Gastroesophageal sphincter (tissue), 3 donors: ENCODE results near the gene COMMD6.

Experiments
- CTCF ChIP-seq, 4 experiments: fragments of 200-600 bp in 2 of 4; fragments of 450-650 bp in 2 of 4; sonication (generic) in 1 of 4; IDR thresholded peaks; one replicate each; pipeline ENCODE4 v1.5.1; 2017 to 2019; ENCODE audit warnings: antibody characterized with exemption in 4 of 4, mild to moderate bottlenecking in 2 of 4, moderate library complexity in 2 of 4
- POLR2A ChIP-seq, 2 donors: fragments of 450-650 bp; IDR thresholded peaks; one replicate each; pipeline ENCODE4 v1.6.1; 2017; ENCODE audit warnings: antibody characterized with exemption in 2 of 2, mild to moderate bottlenecking in 2 of 2, moderate library complexity in 1 of 2

- TF ChIP-seq CTCF (IDR thresholded peaks at IDR 0.05) (no peak), POLR2A (IDR thresholded peaks at IDR 0.05) (no peak)
These were observed 48.0 kb downstream of the COMMD6 start for GRCh38 chr13:75489502-75490263.
